ENCODE results near the gene MANEAL. TPM values are rescaled to one million over a fixed set of nuclear protein-coding genes. Genes with fewer than 3 reads are reported as not detected.

Gene MANEAL
- total RNA-seq, 2 donors from 2014 or later, result 8.8 to 11.2 TPM

- no peaks in the 10 kb centered on the region for H3K27me3 ChIP-seq (replicated peaks; ENCODE audit: insufficient read depth)
- 95% methylated on average over 10 of the region's 10 CpGs for WGBS
- H3K27ac ChIP-seq, result no peak overlapping the region
- H3K4me3 ChIP-seq, result no peak overlapping the region
- H3K9me3 ChIP-seq, result no peaks in the 10 kb centered on the region
- no peak for DNase-seq (ENCODE audit: low spot score)
- no peaks in the 10 kb centered on the region for H3K36me3 ChIP-seq
- intact Hi-C loops (cut with DNase I), result no loop called here
- TF ChIP-seq, protein P1, sequence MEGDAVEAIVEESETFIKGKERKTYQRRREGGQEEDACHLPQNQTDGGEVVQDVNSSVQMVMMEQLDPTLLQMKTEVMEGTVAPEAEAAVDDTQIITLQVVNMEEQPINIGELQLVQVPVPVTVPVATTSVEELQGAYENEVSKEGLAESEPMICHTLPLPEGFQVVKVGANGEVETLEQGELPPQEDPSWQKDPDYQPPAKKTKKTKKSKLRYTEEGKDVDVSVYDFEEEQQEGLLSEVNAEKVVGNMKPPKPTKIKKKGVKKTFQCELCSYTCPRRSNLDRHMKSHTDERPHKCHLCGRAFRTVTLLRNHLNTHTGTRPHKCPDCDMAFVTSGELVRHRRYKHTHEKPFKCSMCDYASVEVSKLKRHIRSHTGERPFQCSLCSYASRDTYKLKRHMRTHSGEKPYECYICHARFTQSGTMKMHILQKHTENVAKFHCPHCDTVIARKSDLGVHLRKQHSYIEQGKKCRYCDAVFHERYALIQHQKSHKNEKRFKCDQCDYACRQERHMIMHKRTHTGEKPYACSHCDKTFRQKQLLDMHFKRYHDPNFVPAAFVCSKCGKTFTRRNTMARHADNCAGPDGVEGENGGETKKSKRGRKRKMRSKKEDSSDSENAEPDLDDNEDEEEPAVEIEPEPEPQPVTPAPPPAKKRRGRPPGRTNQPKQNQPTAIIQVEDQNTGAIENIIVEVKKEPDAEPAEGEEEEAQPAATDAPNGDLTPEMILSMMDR (IDR thresholded peaks at IDR 0.05), result no peak
- TF ChIP-seq POLR2AphosphoS5 (IDR thresholded peaks at IDR 0.05), result no peak
- TF ChIP-seq POLR2A (IDR thresholded peaks at IDR 0.05), result no peak
- H3K4me1 ChIP-seq (replicated peaks), result no peaks in the 10 kb centered on the region
Measured at GRCh38 chr1:37839676-37840075, 46.0 kb downstream of the MANEAL start.

DNA sequence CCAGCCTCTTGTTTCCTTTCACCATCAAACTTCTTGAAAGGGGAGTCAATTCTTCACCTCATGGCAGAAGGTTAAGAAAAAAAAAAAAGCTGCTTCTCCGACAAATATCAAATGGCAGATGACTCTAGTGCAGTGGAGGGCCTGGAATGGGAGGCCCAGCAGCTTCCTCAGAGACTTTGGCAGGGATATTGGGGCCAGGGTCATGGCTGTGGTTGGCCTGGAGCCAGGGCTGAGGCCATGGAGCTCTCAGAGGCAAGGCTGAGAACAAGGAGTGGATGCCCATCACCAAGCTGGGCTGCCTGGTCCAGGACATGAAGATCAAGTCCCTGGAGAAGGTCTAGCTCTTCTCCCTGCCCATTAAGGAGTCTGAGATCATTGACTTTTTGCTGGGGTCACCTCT lies 47.1 kb downstream of the MANEAL start:
- H3K27me3 ChIP-seq (replicated peaks; ENCODE audit: insufficient read depth), result no peaks in the 10 kb centered on the region
- no peak overlapping the region for H3K4me3 ChIP-seq
- DNase-seq (ENCODE audit: low spot score), result no peak
- no peak overlapping the region for H3K27ac ChIP-seq
- H3K36me3 ChIP-seq, result no peaks in the 10 kb centered on the region
- no peaks in the 10 kb centered on the region for H3K9me3 ChIP-seq
- intact Hi-C loops (cut with DNase I), result no loop called here
- TF ChIP-seq POLR2A (IDR thresholded peaks at IDR 0.05), result no peak
- TF ChIP-seq, protein P1 (IDR thresholded peaks at IDR 0.05), result no peak
- TF ChIP-seq POLR2AphosphoS5 (IDR thresholded peaks at IDR 0.05), result no peak
- 73% methylated on average over 1 of the region's 1 CpG for WGBS
- no peaks in the 10 kb centered on the region for H3K4me1 ChIP-seq (replicated peaks)

DNA sequence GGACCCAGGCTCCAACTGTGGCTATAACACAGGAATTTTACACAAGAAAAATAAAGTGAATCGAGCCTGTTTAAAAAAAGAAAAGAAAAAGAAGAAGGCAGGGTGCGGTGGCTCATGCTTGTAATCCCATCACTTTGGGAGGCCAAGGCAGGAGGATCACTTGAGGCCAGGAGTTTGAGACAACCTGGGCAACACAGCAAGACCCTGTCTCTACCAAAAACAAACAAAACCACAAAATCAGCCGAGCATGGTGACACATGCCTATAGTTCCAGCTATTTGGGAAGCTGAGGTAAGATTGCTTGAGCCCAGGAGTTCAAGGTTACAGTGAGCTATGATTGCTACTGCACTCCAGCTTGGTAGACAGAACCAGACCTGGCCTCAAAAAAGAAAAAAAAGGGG lies 48.0 kb downstream of the MANEAL start:
- intact Hi-C loops (cut with DNase I), result no loop called here
- Histone ChIP-seq H3K36me3 (no peaks in the 10 kb centered on the region), H3K4me3 (no peak overlapping the region), H3K9me3 (no peaks in the 10 kb centered on the region), H3K27me3 (replicated peaks; ENCODE audit: insufficient read depth) (no peaks in the 10 kb centered on the region), H3K4me1 (replicated peaks) (no peaks in the 10 kb centered on the region), H3K27ac (no peak overlapping the region)
- 90% methylated on average over 3 of the region's 3 CpGs for WGBS
- DNase-seq (ENCODE audit: low spot score), result no peak
- TF ChIP-seq, protein P1 (IDR thresholded peaks at IDR 0.05), result no peak
- TF ChIP-seq POLR2A (IDR thresholded peaks at IDR 0.05), result no peak
- TF ChIP-seq POLR2AphosphoS5 (IDR thresholded peaks at IDR 0.05), result no peak

DNA sequence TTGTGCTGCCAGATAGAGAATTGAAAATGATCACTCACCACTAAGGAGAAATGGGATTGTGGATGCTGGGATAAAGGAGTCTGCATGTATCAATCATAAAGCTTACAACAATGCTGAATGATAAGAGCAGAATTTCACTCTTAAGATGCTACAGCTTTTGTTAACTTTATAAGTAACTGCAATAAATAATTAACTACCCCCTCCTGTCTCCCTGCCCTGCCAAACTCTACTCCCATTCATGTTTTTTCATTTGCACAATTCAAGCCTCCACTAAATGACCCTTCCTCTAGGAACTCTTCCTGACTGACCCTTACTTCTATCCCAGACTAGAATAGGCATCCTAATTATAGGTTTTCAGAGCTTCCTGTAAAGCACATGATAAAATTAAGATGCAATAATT lies 50.9 kb downstream of the MANEAL start:
- Histone ChIP-seq H3K4me1 (replicated peaks) (no peaks in the 10 kb centered on the region), H3K27me3 (replicated peaks; ENCODE audit: insufficient read depth) (no peaks in the 10 kb centered on the region), H3K4me3 (no peak overlapping the region), H3K36me3 (no peaks in the 10 kb centered on the region), H3K9me3 (no peaks in the 10 kb centered on the region), H3K27ac (no peak overlapping the region)
- TF ChIP-seq POLR2A (IDR thresholded peaks at IDR 0.05) (no peak), POLR2AphosphoS5 (IDR thresholded peaks at IDR 0.05) (no peak)
- TF ChIP-seq, protein P1 (IDR thresholded peaks at IDR 0.05), result no peak
- no peak for DNase-seq (ENCODE audit: low spot score)
- intact Hi-C loops (cut with DNase I), result no loop called here

DNA sequence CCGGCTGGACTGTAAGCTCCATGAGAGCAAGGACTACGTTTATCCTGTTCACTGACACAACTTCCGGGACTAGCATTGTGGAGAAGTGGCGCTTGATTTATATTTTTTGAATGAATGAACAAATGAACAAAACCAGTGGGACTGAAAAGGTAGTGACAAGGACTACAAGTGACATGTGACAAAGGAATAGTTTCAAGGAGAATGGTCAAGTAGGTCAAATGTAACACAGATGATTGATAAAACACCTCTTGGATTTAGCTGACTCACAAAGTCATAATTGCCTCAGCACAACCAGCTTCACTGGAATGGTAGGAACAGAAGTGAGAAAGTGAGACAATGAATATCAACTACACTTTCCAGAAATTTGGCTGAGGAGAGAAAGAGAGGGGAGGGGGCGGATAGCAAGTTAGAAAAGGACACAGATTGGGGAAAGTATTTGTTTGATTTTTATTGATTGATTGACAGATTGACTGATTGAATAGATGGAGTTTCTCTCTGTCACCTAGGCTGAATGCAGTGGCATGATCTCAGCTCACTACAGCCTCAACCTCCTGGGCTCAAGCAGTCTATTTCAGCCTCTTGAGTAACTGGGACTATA lies 51.5 kb downstream of the MANEAL start:
- Histone ChIP-seq H3K27me3 (replicated peaks; ENCODE audit: insufficient read depth) (no peaks in the 10 kb centered on the region), H3K4me1 (replicated peaks) (no peaks in the 10 kb centered on the region), H3K4me3 (no peak overlapping the region), H3K9me3 (no peaks in the 10 kb centered on the region), H3K27ac (no peak overlapping the region), H3K36me3 (no peaks in the 10 kb centered on the region)
- DNase-seq (ENCODE audit: low spot score), result no peak
- TF ChIP-seq POLR2AphosphoS5 (IDR thresholded peaks at IDR 0.05), result no peak
- intact Hi-C loops (cut with DNase I), result no loop called here
- WGBS, result 80% methylated on average over 5 of the region's 5 CpGs
